ENCODE results near the gene CTSL.
A peak's percentile ranks its signal among the peaks of the same experiment; 100 is the strongest.

CTSL gene

DNA sequence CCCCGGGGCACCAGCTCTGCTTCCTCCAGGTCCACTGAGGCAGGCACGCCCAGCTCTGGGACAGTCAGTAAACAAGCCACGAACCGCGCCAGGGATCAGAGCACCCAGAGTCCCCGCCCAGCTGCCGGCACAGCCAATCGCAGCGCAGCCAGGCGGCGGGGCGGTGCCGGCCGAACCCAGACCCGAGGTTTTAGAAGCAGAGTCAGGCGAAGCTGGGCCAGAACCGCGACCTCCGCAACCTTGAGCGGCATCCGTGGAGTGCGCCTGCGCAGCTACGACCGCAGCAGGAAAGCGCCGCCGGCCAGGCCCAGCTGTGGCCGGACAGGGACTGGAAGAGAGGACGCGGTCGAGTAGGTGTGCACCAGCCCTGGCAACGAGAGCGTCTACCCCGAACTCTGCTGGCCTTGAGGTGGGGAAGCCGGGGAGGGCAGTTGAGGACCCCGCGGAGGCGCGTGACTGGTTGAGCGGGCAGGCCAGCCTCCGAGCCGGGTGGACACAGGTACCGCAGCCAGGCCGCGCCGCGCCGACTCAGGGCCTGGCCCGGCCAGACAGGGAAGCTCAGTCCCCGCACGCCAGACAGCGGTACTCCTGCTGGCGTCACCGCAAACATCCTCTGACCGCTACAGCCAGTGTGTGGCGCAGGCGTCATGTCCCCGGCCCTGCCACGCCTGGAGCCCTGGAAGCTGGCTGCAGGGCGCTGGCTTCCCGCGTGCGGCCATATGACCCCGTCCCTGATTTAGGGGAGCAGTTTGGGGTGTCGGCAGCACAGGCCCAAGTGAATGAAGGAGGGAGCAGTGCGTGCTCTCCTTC, at the start of gene CTSL:
Gene CTSL (plus strand): TSS at position 220 of the 810 bp plus-strand sequence. CDS start 1,485 bp downstream, outside the sequence.
- Mint-ChIP-seq H3K9me3 (no peaks in the 10 kb centered on the region), H3K27me3 (ENCODE audit: low read depth) (no peaks in the 10 kb centered on the region), H3K4me1 (peaks cover 16% of the 10 kb centered on the region), H3K27ac (peak within 1 kb of the TSS; percentile 89 to 97 (median 95)), H3K36me3 (ENCODE audit: low read depth) (peaks cover 29% of the 10 kb centered on the region), H3K4me3 (peak within 1 kb of the TSS; percentile 94 to 97 (median 94))
- TF ChIP-seq, protein P1, sequence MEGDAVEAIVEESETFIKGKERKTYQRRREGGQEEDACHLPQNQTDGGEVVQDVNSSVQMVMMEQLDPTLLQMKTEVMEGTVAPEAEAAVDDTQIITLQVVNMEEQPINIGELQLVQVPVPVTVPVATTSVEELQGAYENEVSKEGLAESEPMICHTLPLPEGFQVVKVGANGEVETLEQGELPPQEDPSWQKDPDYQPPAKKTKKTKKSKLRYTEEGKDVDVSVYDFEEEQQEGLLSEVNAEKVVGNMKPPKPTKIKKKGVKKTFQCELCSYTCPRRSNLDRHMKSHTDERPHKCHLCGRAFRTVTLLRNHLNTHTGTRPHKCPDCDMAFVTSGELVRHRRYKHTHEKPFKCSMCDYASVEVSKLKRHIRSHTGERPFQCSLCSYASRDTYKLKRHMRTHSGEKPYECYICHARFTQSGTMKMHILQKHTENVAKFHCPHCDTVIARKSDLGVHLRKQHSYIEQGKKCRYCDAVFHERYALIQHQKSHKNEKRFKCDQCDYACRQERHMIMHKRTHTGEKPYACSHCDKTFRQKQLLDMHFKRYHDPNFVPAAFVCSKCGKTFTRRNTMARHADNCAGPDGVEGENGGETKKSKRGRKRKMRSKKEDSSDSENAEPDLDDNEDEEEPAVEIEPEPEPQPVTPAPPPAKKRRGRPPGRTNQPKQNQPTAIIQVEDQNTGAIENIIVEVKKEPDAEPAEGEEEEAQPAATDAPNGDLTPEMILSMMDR (IDR thresholded peaks at IDR 0.05; ENCODE audit: unreplicated experiment in 3 of 3) = peak in 2 of 3 experiments; percentile 21 to 39

DNA sequence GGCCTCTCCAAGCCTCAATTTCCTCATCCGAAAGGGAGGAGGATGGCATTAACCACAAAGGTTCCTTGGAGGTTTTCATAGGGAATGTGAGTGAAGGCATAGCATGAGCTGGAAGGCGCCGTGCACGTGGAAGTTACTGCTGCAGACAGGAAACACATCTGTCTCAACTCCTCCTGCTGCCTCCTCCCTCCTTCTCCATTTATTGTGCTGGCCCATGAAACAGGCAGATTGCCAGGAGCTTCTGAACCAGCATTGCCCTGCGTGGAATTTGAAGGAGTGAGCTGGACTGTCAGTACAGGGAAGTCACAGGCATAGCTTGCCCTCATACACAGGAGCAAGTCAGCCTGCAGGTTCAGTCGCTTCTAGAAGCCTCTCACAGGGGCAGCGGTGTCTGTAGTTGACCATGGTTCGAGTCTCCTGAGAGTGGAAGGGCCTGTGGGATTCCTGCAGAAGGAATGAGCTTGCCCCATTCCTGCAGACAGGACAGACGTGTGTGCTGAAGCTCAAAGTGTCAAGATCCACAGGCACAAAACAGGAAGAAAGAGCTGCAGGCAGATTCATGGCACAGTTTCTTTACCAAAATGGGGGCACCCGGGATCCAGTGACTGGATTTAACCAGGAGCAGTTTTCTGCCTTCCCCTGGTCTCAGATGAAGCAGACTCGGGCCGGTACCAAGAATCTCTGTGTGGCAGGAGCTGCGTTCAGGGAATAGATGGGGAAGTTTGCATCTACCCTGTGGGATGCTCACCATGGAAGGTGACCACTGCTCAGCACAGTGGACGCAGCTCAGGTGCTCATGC, 48.7 kb upstream of the CTSL start:
- Mint-ChIP-seq H3K36me3 (ENCODE audit: low read depth) (peaks cover 34% of the 10 kb centered on the region), H3K9me3 (no peaks in the 10 kb centered on the region), H3K4me1 (peaks cover 9% of the 10 kb centered on the region)

GRCh38 chr9:87677776-87678587, 47.9 kb upstream of the CTSL start:
- Mint-ChIP-seq H3K36me3 (ENCODE audit: low read depth) (peaks cover 33% of the 10 kb centered on the region), H3K4me1 (peaks cover 11% of the 10 kb centered on the region), H3K4me3 (no peak overlapping the region), H3K27ac (no peak overlapping the region), H3K27me3 (ENCODE audit: low read depth) (no peaks in the 10 kb centered on the region), H3K9me3 (no peaks in the 10 kb centered on the region)
- TF ChIP-seq, protein P1 (IDR thresholded peaks at IDR 0.05; ENCODE audit: unreplicated experiment in 3 of 3) = no peak

More for the DNA sequence above, 48.7 kb upstream of the CTSL start:
- TF ChIP-seq, protein P1 (IDR thresholded peaks at IDR 0.05; ENCODE audit: unreplicated experiment in 3 of 3) = no peak
- Mint-ChIP-seq H3K27ac (no peak overlapping the region), H3K27me3 (ENCODE audit: low read depth) (no peaks in the 10 kb centered on the region), H3K4me3 (no peak overlapping the region)

- Mint-ChIP-seq H3K36me3 (ENCODE audit: low read depth) (peaks cover 28% of the 10 kb centered on the region), H3K4me1 (peaks cover 11% of the 10 kb centered on the region), H3K27ac (no peak overlapping the region), H3K27me3 (ENCODE audit: low read depth) (no peaks in the 10 kb centered on the region), H3K9me3 (no peaks in the 10 kb centered on the region), H3K4me3 (no peak overlapping the region)
- TF ChIP-seq, protein P1 (IDR thresholded peaks at IDR 0.05; ENCODE audit: unreplicated experiment in 3 of 3) = peak; percentile 70 to 84 (median 80)
Observed at GRCh38 chr9:87678650-87679355, 47.1 kb upstream of the CTSL start.
